AG04449 (cell line): Measurements from ENCODE around the gene EPB41L1.

Experiments
- CTCF ChIA-PET: fragments of 350-600 bp; formaldehyde crosslinking; extraction: SDS; loops from one replicate; lab custom pipeline; 2021; ENCODE audit warnings: antibody characterized with exemption; lab: Yijun Ruan, JAX
- POLR2A ChIA-PET: fragments of 400-600, 350-600 bp; formaldehyde crosslinking; extraction: SDS; loops from one replicate; lab custom pipeline; 2020; ENCODE audit warnings: antibody characterized with exemption, inconsistent platforms; lab: Yijun Ruan, JAX
- DNase-seq: peaks from one replicate; pipeline ENCODE4 v3.0.0-alpha.2; 2010; ENCODE audit warnings: low read depth, low spot score
- H3K4me3 ChIP-seq: 2 replicates; pipeline ENCODE4 v1.5.1; 2011; ENCODE audit warnings: low read depth, mild to moderate bottlenecking, control low read depth, low read length
- CTCF ChIP-seq: IDR thresholded peaks from one replicate; pipeline ENCODE4 v1.5.1; 2011; ENCODE audit warnings: mild to moderate bottlenecking, moderate library complexity, low read length, control low read depth, inconsistent platforms; ENCODE audit not compliant: insufficient read depth; ENCODE audit errors: missing control alignments

EPB41L1 gene

GRCh38 chr20:36158160-36158741, 3.7 kb downstream of the EPB41L1 start:
- CTCF ChIA-PET, result interaction anchor here (0.7 to 52.9 kb wide), 13 partner anchors 9 to 293 kb away, joined by 3 to 940 read pairs (median 20); partner anchors contain the start of gene SCAND1
- POLR2A ChIA-PET, result no interaction called here
- no peak for DNase-seq
- H3K4me3 ChIP-seq, result no peak overlapping the region
- TF ChIP-seq CTCF, result no peak

- ChIA-PET CTCF (interaction anchor here (1.2 to 52.9 kb wide), 5 partner anchors 7 to 205 kb away, joined by 4 to 940 read pairs (median 71); partner anchors contain the start of gene SCAND1), POLR2A (no interaction called here)
- DNase-seq, result no peak
- TF ChIP-seq CTCF, result no peak
- no peak overlapping the region for H3K4me3 ChIP-seq
These were observed 5.3 kb downstream of the EPB41L1 start for GRCh38 chr20:36159833-36160232.

- TF ChIP-seq CTCF, result no peak
- ChIA-PET CTCF (interaction anchor here (1.3 to 52.9 kb wide), 3 partner anchors 24 to 172 kb away, joined by 5 to 940 read pairs (median 5); no protein-coding TSS in a partner anchor), POLR2A (interaction anchor here (0.9 kb wide), 1 partner anchor 15 kb away, joined by 4 read pairs; no protein-coding TSS in a partner anchor)
- no peak overlapping the region for H3K4me3 ChIP-seq
- no peak for DNase-seq
These were observed 7.9 kb downstream of the EPB41L1 start for GRCh38 chr20:36162272-36162966.

GRCh38 chr20:36167902-36168503, 13.5 kb downstream of the EPB41L1 start:
- no peak overlapping the region for H3K4me3 ChIP-seq

GRCh38 chr20:36170542-36171215, 16.1 kb downstream of the EPB41L1 start:
- POLR2A ChIA-PET, result no interaction called here
- DNase-seq, result no peak
- CTCF ChIA-PET, result interaction anchor here (2.0 to 52.9 kb wide), 3 partner anchors 13 to 32 kb away, joined by 7 to 940 read pairs (median 10); no protein-coding TSS in a partner anchor
- no peak overlapping the region for H3K4me3 ChIP-seq
- TF ChIP-seq CTCF, result no peak

More at GRCh38 chr20:36167902-36168503, 13.5 kb downstream of the EPB41L1 start:
- ChIA-PET CTCF (interaction anchor here (1.1 to 52.9 kb wide), 3 partner anchors 10 to 173 kb away, joined by 3 to 940 read pairs (median 85); no protein-coding TSS in a partner anchor), POLR2A (no interaction called here)
- no peak for DNase-seq
- TF ChIP-seq CTCF, result no peak
